GM12875 (cell line): ENCODE results near the gene KIF26B.

Source experiments
- H3K4me3 ChIP-seq: one replicate; pipeline ENCODE4 v1.5.1; 2011; ENCODE audit warnings: low read depth, low read length, control low read depth
- TF ChIP-seq, protein P1 (sequence below): IDR thresholded peaks from 2 replicates; pipeline ENCODE4 v1.5.1; 2011; ENCODE audit warnings: low read depth, mild to moderate bottlenecking, control low read depth, inconsistent platforms, low read length, moderate library complexity, borderline replicate concordance; ENCODE audit not compliant: insufficient read depth

Gene KIF26B

DNA sequence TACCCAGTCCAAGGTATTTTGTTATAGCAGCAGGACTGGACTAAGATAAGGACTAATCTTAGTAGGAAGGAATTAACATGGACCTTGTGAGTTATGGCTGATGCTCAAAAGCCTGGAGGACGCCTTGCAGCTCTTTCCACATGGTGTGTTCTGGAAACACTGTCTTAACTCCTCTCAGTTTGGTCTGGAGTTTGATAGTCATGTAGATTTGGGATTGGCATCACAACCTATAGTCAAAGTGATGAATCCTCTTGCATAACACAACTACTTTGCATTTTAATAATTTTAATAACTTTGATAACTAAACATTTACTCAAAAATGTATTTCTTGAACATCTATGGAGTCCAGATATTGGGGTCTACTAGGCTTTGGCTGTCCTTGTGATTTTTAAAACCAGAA lies 293.7 kb downstream of the KIF26B start:
- H3K4me3 ChIP-seq, result no peak overlapping the region
- TF ChIP-seq, protein P1, sequence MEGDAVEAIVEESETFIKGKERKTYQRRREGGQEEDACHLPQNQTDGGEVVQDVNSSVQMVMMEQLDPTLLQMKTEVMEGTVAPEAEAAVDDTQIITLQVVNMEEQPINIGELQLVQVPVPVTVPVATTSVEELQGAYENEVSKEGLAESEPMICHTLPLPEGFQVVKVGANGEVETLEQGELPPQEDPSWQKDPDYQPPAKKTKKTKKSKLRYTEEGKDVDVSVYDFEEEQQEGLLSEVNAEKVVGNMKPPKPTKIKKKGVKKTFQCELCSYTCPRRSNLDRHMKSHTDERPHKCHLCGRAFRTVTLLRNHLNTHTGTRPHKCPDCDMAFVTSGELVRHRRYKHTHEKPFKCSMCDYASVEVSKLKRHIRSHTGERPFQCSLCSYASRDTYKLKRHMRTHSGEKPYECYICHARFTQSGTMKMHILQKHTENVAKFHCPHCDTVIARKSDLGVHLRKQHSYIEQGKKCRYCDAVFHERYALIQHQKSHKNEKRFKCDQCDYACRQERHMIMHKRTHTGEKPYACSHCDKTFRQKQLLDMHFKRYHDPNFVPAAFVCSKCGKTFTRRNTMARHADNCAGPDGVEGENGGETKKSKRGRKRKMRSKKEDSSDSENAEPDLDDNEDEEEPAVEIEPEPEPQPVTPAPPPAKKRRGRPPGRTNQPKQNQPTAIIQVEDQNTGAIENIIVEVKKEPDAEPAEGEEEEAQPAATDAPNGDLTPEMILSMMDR, result no peak

DNA sequence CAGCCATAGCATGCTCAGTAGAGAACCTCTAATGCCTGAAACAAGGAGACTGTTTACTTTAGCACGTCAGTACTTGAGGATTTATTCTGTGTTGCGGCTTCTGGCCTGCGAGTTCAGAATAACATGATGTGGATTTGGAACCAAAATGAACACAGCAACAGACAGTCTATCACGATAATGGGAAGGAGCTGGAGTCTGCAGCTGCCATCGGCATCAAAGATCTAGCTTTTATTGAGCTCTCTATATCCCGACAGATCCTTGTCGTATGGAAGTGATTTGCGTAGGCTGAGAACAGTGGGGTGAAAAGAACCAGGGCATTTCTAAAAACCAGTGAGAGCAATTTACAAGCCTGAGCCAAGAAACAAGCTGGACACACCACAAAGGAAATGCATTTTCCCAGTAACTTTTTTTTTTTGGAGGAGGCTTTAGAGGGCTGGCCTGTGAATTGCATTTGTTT lies 294.2 kb downstream of the KIF26B start:
- no peak overlapping the region for H3K4me3 ChIP-seq

DNA sequence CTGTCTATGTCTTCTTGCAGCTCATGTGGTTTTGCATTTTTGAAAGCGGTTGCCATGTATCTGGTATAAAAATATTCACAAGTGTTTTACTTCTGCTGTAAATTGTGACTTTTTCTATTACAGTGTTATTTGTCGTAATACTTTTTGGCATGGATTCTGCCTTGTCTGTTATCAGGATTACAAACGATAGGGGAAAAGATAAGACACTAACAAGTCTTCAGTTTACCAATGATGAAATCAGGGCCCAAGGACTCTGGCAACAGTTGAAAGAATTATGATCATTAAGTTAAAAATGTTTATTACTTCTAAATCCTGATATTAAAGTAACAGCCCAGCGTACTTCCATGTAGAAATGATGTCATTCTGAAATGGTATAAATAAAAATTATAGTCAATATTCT lies 298.8 kb downstream of the KIF26B start:
- no peak overlapping the region for H3K4me3 ChIP-seq
- TF ChIP-seq, protein P1, result no peak

More for the DNA sequence above, 294.2 kb downstream of the KIF26B start:
- TF ChIP-seq, protein P1, result no peak

DNA sequence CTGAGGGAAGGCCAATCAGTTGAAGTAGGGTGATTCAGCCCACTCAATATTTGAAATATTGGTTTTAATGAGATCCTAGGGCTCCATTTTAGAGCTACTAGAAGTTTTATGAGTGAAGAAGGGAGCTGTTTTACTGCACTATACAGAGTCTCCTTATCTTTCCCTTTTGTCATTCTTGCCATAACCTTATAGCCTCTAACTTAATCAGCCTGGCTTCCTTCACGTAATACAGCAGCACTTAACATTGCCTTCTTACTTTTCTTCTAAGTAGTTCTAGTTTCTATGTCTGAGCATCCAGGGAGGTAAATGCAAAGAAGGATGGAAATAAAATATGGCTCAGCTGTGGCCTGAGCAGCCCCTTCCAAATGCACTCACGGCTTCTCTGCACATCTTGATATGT lies 299.3 kb downstream of the KIF26B start:
- no peak overlapping the region for H3K4me3 ChIP-seq
- TF ChIP-seq, protein P1, result no peak

DNA sequence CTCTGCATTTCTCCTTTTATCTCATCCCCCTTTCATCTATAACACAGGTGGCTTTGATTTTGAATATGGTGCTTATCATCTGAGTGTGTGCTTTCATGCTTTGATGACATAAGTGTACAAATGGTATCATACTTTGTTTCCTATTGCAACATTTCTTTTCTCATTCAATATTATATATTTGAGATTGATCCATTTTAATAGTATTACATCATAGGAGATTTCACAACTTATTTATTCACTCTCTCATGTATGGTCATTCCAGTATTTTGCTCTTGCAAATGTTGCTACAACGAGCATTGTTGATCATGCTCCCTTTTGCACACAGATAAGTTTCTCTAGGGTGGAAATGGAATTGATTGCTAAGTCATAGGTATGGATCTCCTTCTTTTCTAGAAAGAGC lies 302.8 kb downstream of the KIF26B start:
- TF ChIP-seq, protein P1, result no peak
- H3K4me3 ChIP-seq, result no peak overlapping the region

DNA sequence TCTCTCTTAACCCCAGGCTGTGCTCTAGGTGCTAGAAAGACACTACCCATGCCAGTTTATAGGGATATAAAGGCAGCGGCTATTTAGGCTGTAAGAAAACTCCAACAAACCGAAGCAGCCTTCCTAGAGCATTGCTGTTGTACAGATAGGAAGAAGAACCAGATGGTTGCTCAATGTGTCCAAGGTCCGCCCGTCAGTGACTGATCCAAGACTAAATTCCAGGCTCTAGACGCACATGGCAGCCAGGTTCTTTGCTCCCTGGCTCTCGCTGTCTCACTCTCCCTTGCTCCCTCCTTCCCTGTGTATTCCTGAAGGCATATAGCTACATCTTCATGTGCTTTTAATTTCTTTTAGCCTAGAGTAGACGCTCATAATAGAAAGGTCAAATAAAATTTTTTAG lies 303.4 kb downstream of the KIF26B start:
- TF ChIP-seq, protein P1, result no peak
- H3K4me3 ChIP-seq, result no peak overlapping the region

DNA sequence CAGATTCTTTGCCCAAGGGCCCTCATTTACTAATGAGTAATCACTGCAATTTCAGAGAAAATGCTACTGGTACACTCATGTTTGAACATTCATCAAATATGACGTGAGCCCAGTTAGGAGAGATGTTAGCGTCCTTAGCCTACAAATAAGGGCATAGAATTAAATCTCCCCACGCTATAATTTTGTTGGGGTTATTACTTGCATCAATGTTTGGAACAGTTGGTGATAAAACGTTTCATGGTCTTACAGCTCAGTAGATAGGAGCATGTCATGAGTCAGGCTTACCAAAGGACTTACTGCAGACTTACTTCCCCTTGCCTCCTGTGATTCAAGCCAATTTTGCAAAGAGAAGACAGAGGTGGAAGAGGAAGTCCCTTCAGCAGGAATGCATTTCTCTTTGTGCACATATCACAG lies 304.0 kb downstream of the KIF26B start:
- TF ChIP-seq, protein P1, result no peak
- no peak overlapping the region for H3K4me3 ChIP-seq
